ENCODE results near the gene TTC28. TPM values are rescaled to one million over a fixed set of nuclear protein-coding genes. Genes with fewer than 3 reads are reported as not detected.

The TTC28 gene
- total and polyA plus RNA-seq, 10 of the 15 experiments (the other 5 are each of a cell fraction or from before 2014, with no cell fraction given), result 0.15 to 8.4 (median 1.4) TPM

- TF ChIP-seq ATF3 (IDR thresholded peaks at IDR 0.05; ENCODE audit: borderline replicate concordance, extremely low read depth, low read depth, low read length) (no peak), REST (IDR thresholded peaks at IDR 0.05; ENCODE audit: low read depth, low read length) (no peak), YBX1 (IDR thresholded peaks at IDR 0.05) (no peak), TAF1 (IDR thresholded peaks at IDR 0.05; ENCODE audit: borderline replicate concordance, low read depth, low read length) (no peak), SMARCA5 (IDR thresholded peaks at IDR 0.05) (no peak), RAD51 (IDR thresholded peaks at IDR 0.05) (no peak), MAX (IDR thresholded peaks at IDR 0.05; ENCODE audit: low read depth, low read length) (no peak)
- RAD21 ChIA-PET (ENCODE audit: unreplicated experiment), result no interaction called here
- WGBS (ENCODE audit: insufficient coverage, insufficient replicate concordance, low lambda C conversion rate, missing lambda C conversion rate), result 4% methylated on average over 5 of the region's 5 CpGs
- no TSS peak for BruUV-seq (replicated peaks)
- DNase-seq (ENCODE audit: low read depth, low spot score) (peak; percentile 24), FAIRE-seq (no peak), ATAC-seq (peak; percentile 42; the same call in 2 of the 3 replicates)
- Histone ChIP-seq H4K20me1 (ENCODE audit: control insufficient read depth, insufficient read depth) (no peaks in the 10 kb centered on the region), H3K9ac (ENCODE audit: control insufficient read depth, insufficient read depth, low read length) (no peak overlapping the region), H2AFZ (ENCODE audit: control insufficient read depth, low read depth, low read length) (no peak overlapping the region), H3K4me1 (ENCODE audit: control insufficient read depth, insufficient read depth, low read length) (no peaks in the 10 kb centered on the region), H3K79me2 (ENCODE audit: control insufficient read depth, insufficient read depth, low read length) (no peaks in the 10 kb centered on the region), H3K4me3 (no peak overlapping the region), H3K4me2 (ENCODE audit: control insufficient read depth, insufficient read depth) (no peak overlapping the region), H3K27ac (ENCODE audit: control insufficient read depth, insufficient read depth) (no peak overlapping the region), H3K27me3 (replicated peaks in 1 of 2; ENCODE audit: control insufficient read depth in 2 of 2, insufficient read depth in 2 of 2, low read length in 1 of 2) (no peaks in the 10 kb centered on the region; a peak in 1 of 4 replicates), H3K36me3 (ENCODE audit: control insufficient read depth in 2 of 2, insufficient read depth in 2 of 2, low read length in 1 of 2) (no peaks in the 10 kb centered on the region), H3K9me3 (replicated peaks; ENCODE audit: control insufficient read depth, insufficient read depth, low read length) (no peaks in the 10 kb centered on the region)
- POLR2A ChIA-PET, result no interaction called here
- SMC1A ChIA-PET (ENCODE audit: uncharacterized antibody, unreplicated experiment), result no interaction called here
- CTCF ChIA-PET, result no interaction called here
- in situ Hi-C loops (cut with MboI), result no loop called here
- intact Hi-C loops (cut with micrococcal nuclease; ENCODE audit: unreplicated experiment), result no loop called here
Measured at GRCh38 chr22:28402539-28402938, 277.1 kb downstream of the TTC28 start.

All from GM12878 (cell line).